Gastrocnemius medialis (tissue), 4 donors: ENCODE results near the gene UGGT2. TPM values are rescaled to one million over a fixed set of nuclear protein-coding genes. Genes with fewer than 3 reads are reported as not detected.

ENCODE experiments used
- ATAC-seq, 2 donors: fragments of 150-250 bp; one replicate each; pipeline ENCODE4 v1.9.1; 2016
- DNase-seq, 2 donors: peaks; one replicate each; pipeline ENCODE4 v3.0.0-alpha.2; 2019
- H3K27ac ChIP-seq, 4 donors: fragments of 200-600 bp; sonication (generic); 1 replicate in 1 of 4; 2 replicates in 3 of 4; pipeline ENCODE4 v1.5.1; 2016 to 2018; ENCODE audit warnings: mild to moderate bottlenecking in 2 of 4, moderate library complexity in 1 of 4
- H3K27me3 ChIP-seq, 3 donors: fragments of 200-600 bp; sonication (generic) in 2 of 3; 1 replicate in 1 of 3; 2 replicates in 2 of 3; pipeline versions ENCODE4 v1.5.1 to v1.6.0; 2016 to 2019; ENCODE audit warnings: mild to moderate bottlenecking in 1 of 3, moderate library complexity in 1 of 3
- H3K36me3 ChIP-seq, 2 donors: fragments of 200-600 bp; sonication (generic) in 1 of 2; one replicate each; pipeline ENCODE4 v1.5.1; 2017 to 2018
- H3K4me1 ChIP-seq, 2 donors: fragments of 200-600 bp; sonication (generic) in 1 of 2; one replicate each; pipeline ENCODE4 v1.5.1; 2016 to 2017; ENCODE audit warnings: mild to moderate bottlenecking in 2 of 2
- H3K4me3 ChIP-seq, 4 donors: fragments of 200-600 bp; sonication (generic) in 3 of 4; 1 replicate in 1 of 4; 2 replicates in 3 of 4; pipeline ENCODE4 v1.5.1; 2016 to 2019; ENCODE audit warnings: mild to moderate bottlenecking in 2 of 4
- H3K9me3 ChIP-seq, 3 donors: fragments of 200-600 bp; sonication (generic) in 2 of 3; 1 replicate in 1 of 3; 2 replicates in 2 of 3; pipeline ENCODE4 v1.5.1; 2016 to 2019
- CTCF ChIP-seq, 5 experiments: fragments of 450-650 bp in 3 of 5; fragments of 200-600 bp in 2 of 5; sonication (generic) in 2 of 5; IDR thresholded peaks in 4 of 5; conservative IDR thresholded peaks in 1 of 5; 1 replicate in 4 of 5; 2 replicates in 1 of 5; pipeline ENCODE4 v1.5.1; 2016 to 2019; ENCODE audit warnings: antibody characterized with exemption in 5 of 5, mild to moderate bottlenecking in 3 of 5, moderate library complexity in 3 of 5
- POLR2A ChIP-seq, 2 donors: fragments of 450-650 bp; IDR thresholded peaks; one replicate each; pipeline ENCODE4 v1.6.1; 2017; ENCODE audit warnings: antibody characterized with exemption in 2 of 2, mild to moderate bottlenecking in 2 of 2, moderate library complexity in 2 of 2
- in situ Hi-C, 4 donors: fragments of 200-750 bp; cut with MboI; loops; one replicate each; pipeline versions ENCODE4 v1.15.0 to v1.8.0; 2017; ENCODE audit warnings: low sequenced_read_pairs in 4 of 4
- intact Hi-C: fragments of 100-400 bp; cut with DNase I; formaldehyde crosslinking; loops from one replicate; pipeline ENCODE4 v1.15.1; 2023; ENCODE audit warnings: low total_unique reads
- total RNA-seq, 4 donors: library from RNA; depleted of rRNA; stranded (reverse); fragments of >200 nt; gene quantifications; one replicate each; pipeline versions ENCODE4 v1.1.0 to v1.2.3, GENCODE V29; 2016

The UGGT2 gene
- total RNA-seq, 4 donors from 2014 or later, result 4.0 to 10.6 (median 6.8) TPM

- in situ Hi-C loops (no loop called here), intact Hi-C loops (no loop called here)
- DNase-seq, result no peak
- H3K4me3 ChIP-seq, result no peak overlapping the region
- TF ChIP-seq POLR2A (IDR thresholded peaks at IDR 0.05) (no peak), CTCF (IDR thresholded peaks at IDR 0.05 in 4 of 5, conservative IDR thresholded peaks at IDR 0.05 in 1 of 5) (no peak)
- no peaks in the 10 kb centered on the region for H3K27me3 ChIP-seq
- H3K9me3 ChIP-seq, result no peaks in the 10 kb centered on the region
- no peak overlapping the region for H3K27ac ChIP-seq
- ATAC-seq, result no peak
- no peaks in the 10 kb centered on the region for H3K4me1 ChIP-seq
- H3K36me3 ChIP-seq, result no peaks in the 10 kb centered on the region
These were observed 103.1 kb downstream of the UGGT2 start for GRCh38 chr13:95950103-95950502.

- Histone ChIP-seq H3K4me1 (no peaks in the 10 kb centered on the region), H3K36me3 (no peaks in the 10 kb centered on the region), H3K27ac (no peak overlapping the region), H3K9me3 (no peaks in the 10 kb centered on the region), H3K27me3 (no peaks in the 10 kb centered on the region), H3K4me3 (no peak overlapping the region)
- DNase-seq, result no peak
- no peak for TF ChIP-seq POLR2A (IDR thresholded peaks at IDR 0.05)
- no peak for TF ChIP-seq CTCF (IDR thresholded peaks at IDR 0.05 in 4 of 5, conservative IDR thresholded peaks at IDR 0.05 in 1 of 5)
- ATAC-seq, result no peak
- intact Hi-C loops (no loop called here), in situ Hi-C loops (no loop called here)
These were observed 104.5 kb downstream of the UGGT2 start for GRCh38 chr13:95948656-95949055.

- intact Hi-C loops (no loop called here), in situ Hi-C loops (no loop called here)
- no peak overlapping the region for H3K4me3 ChIP-seq
- no peaks in the 10 kb centered on the region for H3K27me3 ChIP-seq
- no peaks in the 10 kb centered on the region for H3K9me3 ChIP-seq
- H3K36me3 ChIP-seq, result peaks cover 0 to 12% of the 10 kb centered on the region in 2 donors
- no peak overlapping the region for H3K27ac ChIP-seq
- ATAC-seq (no peak), DNase-seq (no peak)
- H3K4me1 ChIP-seq, result no peaks in the 10 kb centered on the region
- TF ChIP-seq POLR2A (IDR thresholded peaks at IDR 0.05), result no peak
- no peak for TF ChIP-seq CTCF (IDR thresholded peaks at IDR 0.05 in 4 of 5, conservative IDR thresholded peaks at IDR 0.05 in 1 of 5)
These were observed 115.4 kb downstream of the UGGT2 start for GRCh38 chr13:95937714-95938320.

GRCh38 chr13:95931300-95932025 lies 121.7 kb downstream of the UGGT2 start:
- H3K4me1 ChIP-seq, result no peaks in the 10 kb centered on the region
- H3K4me3 ChIP-seq, result no peak overlapping the region
- no peaks in the 10 kb centered on the region for H3K27me3 ChIP-seq
- intact Hi-C loops, result no loop called here
- H3K27ac ChIP-seq, result no peak overlapping the region
- TF ChIP-seq CTCF (IDR thresholded peaks at IDR 0.05 in 4 of 5, conservative IDR thresholded peaks at IDR 0.05 in 1 of 5) (no peak), POLR2A (IDR thresholded peaks at IDR 0.05) (no peak)
- no peak for ATAC-seq
- in situ Hi-C loops, result no loop called here
- DNase-seq, result no peak
- H3K36me3 ChIP-seq, result peaks cover 0 to 18% of the 10 kb centered on the region in 2 donors
- H3K9me3 ChIP-seq, result no peaks in the 10 kb centered on the region
